Keratinocyte (primary cell): Measurements from ENCODE around the gene C1orf50. TPM values are rescaled to one million over a fixed set of nuclear protein-coding genes. Genes with fewer than 3 reads are reported as not detected.

Source experiments
- DNase-seq: peaks from one replicate; pipeline ENCODE4 v3.0.0-alpha.2; 2011; ENCODE audit warnings: low read depth, missing footprints, low spot score
- FAIRE-seq: peaks from 2 replicates; lab custom pipeline; 2011; peaks lifted over from hg19 to GRCh38; lab: Jason Lieb, UNC
- H2AFZ ChIP-seq: 2 replicates; pipeline ENCODE4 v1.6.0; 2012; ENCODE audit warnings: low read length, control low read depth, inconsistent platforms; ENCODE audit not compliant: control insufficient read depth
- H3K27ac ChIP-seq: 2 replicates; pipeline ENCODE4 v1.5.1; 2011; ENCODE audit warnings: low read length; ENCODE audit not compliant: control insufficient read depth, insufficient read depth
- H3K27me3 ChIP-seq: 3 replicates; pipeline ENCODE4 v1.6.0; 2011; ENCODE audit warnings: low read length; ENCODE audit not compliant: control insufficient read depth, insufficient read depth; ENCODE audit errors: extremely low read depth
- H3K36me3 ChIP-seq, 2 experiments: 2 replicates in 1 of 2; 3 replicates in 1 of 2; pipeline ENCODE4 v1.5.1; 2011; ENCODE audit warnings: low read length in 2 of 2, mild to moderate bottlenecking in 1 of 2; ENCODE audit not compliant: control insufficient read depth in 2 of 2, insufficient read depth in 2 of 2; ENCODE audit errors: extremely low read depth in 1 of 2
- H3K4me1 ChIP-seq: 3 replicates; pipeline ENCODE4 v1.5.1; 2011; ENCODE audit warnings: low read length; ENCODE audit not compliant: control insufficient read depth, insufficient read depth; ENCODE audit errors: extremely low read depth
- H3K4me2 ChIP-seq: 3 replicates; pipeline ENCODE4 v1.6.0; 2011; ENCODE audit warnings: low read depth, low read length; ENCODE audit not compliant: control insufficient read depth, insufficient read depth; ENCODE audit errors: extremely low read depth
- H3K4me3 ChIP-seq, 3 experiments: fragments of 200-600 bp in 1 of 3; sonication (generic) in 1 of 3; 2 replicates in 2 of 3; 3 replicates in 1 of 3; pipeline ENCODE4 v1.5.1; 2011 to 2016; ENCODE audit warnings: low read length in 3 of 3, mild to moderate bottlenecking in 3 of 3, control low read depth in 2 of 3, inconsistent platforms in 1 of 3, low read depth in 1 of 3, mixed read lengths in 1 of 3, mixed run types in 1 of 3, moderate library complexity in 1 of 3; ENCODE audit not compliant: control insufficient read depth in 2 of 3, insufficient read depth in 2 of 3; ENCODE audit errors: extremely low read depth in 1 of 3
- H3K79me2 ChIP-seq: 2 replicates; pipeline ENCODE4 v1.6.0; 2012; ENCODE audit warnings: low read length; ENCODE audit not compliant: control insufficient read depth, insufficient read depth
- H3K9ac ChIP-seq: 3 replicates; pipeline ENCODE4 v1.6.0; 2011; ENCODE audit warnings: low read length; ENCODE audit not compliant: control insufficient read depth, insufficient read depth; ENCODE audit errors: extremely low read depth
- H3K9me1 ChIP-seq: 3 replicates; pipeline ENCODE4 v1.6.0; 2011; ENCODE audit warnings: low read length; ENCODE audit not compliant: control insufficient read depth, insufficient read depth; ENCODE audit errors: extremely low read depth
- H3K9me3 ChIP-seq: 2 replicates; pipeline ENCODE4 v1.5.1; 2012; ENCODE audit warnings: low read depth, low read length; ENCODE audit not compliant: control insufficient read depth
- H4K20me1 ChIP-seq: 3 replicates; pipeline ENCODE4 v1.6.0; 2011; ENCODE audit warnings: low read length; ENCODE audit not compliant: control insufficient read depth, insufficient read depth; ENCODE audit errors: extremely low read depth
- CTCF ChIP-seq, 3 experiments: IDR thresholded peaks in 1 of 3; conservative IDR thresholded peaks in 1 of 3; optimal IDR thresholded peaks in 1 of 3; 2 replicates in 2 of 3; 3 replicates in 1 of 3; pipeline versions ENCODE3 to v1.5.1; 2011; ENCODE audit warnings: low read length in 3 of 3, mild to moderate bottlenecking in 3 of 3, moderate library complexity in 2 of 3, control low read depth in 1 of 3, inconsistent platforms in 1 of 3; ENCODE audit not compliant: insufficient read depth in 2 of 3; ENCODE audit errors: extremely low read depth in 1 of 3
- EZH2 ChIP-seq: IDR thresholded peaks from one replicate; pipeline ENCODE4 v1.6.1; 2012; ENCODE audit warnings: inconsistent platforms, mild to moderate bottlenecking, low read length, moderate library complexity
- dilution Hi-C: fragments of 300-500 bp; cut with MboI; formaldehyde crosslinking; loops from one replicate; pipeline ENCODE4 v1.7.0; 2020; ENCODE audit warnings: low sequenced_read_pairs; ENCODE audit not compliant: extremely low pct_ligation_motif_present
- polyA plus RNA-seq, 5 experiments: library from polyadenylated mRNA; depleted of rRNA in 3 of 5; stranded (reverse) in 3 of 5; stranded (forward) in 1 of 5; unstranded in 1 of 5; fragments of >200 nt; gene quantifications; 1 replicate in 1 of 5; 2 replicates in 3 of 5; 3 replicates in 1 of 5; pipeline versions ENCODE4 v1.2.1 to v1.2.3, GENCODE V29; 2011 to 2012; ENCODE audit warnings: missing spikeins in 2 of 5, low read depth in 1 of 5, low replicate concordance in 1 of 5

The C1orf50 gene
- polyA plus RNA-seq, 1 donor (not counting 4 experiments of a cell fraction or from before 2014, with no cell fraction given) = 9.6 TPM

- peaks cover 26 to 35% of the 10 kb centered on the region in 2 experiments for H3K36me3 ChIP-seq
- DNase-seq = no peak
Observed at GRCh38 chr1:42756956-42757891, 9.8 kb upstream of the C1orf50 start.

DNA sequence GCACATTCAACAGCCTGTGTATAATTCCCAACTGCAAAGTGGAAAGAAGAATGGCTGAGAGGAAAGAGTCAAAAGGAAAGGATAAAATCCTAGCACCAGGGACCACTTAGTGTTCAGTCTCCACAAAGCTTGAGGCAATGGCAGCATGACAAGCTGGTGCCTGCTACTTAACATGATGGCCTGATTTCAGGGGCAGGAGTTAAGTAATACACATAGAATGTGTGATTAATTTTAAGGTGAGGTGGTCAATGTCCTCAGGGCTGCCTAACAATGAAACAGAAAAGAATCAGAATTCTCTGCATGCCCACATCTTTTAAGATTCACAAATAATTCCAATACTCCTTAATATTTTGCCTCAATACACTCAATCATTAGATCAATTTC lies 9.2 kb upstream of the C1orf50 start:
- dilution Hi-C loops = no loop called here
- no peak for DNase-seq

More at GRCh38 chr1:42756956-42757891, 9.8 kb upstream of the C1orf50 start:
- Histone ChIP-seq H3K27ac (no peak overlapping the region), H2AFZ (no peak overlapping the region), H3K9me3 (no peaks in the 10 kb centered on the region), H3K4me1 (peaks cover 10% of the 10 kb centered on the region), H3K4me2 (no peak overlapping the region), H3K9me1 (peaks cover 2% of the 10 kb centered on the region), H3K27me3 (no peaks in the 10 kb centered on the region), H4K20me1 (no peaks in the 10 kb centered on the region), H3K9ac (no peak overlapping the region), H3K79me2 (no peaks in the 10 kb centered on the region), H3K4me3 (no peak overlapping the region)
- TF ChIP-seq CTCF (optimal IDR thresholded peaks at IDR 0.05 in 1 of 3, IDR thresholded peaks at IDR 0.05 in 1 of 3, conservative IDR thresholded peaks at IDR 0.05 in 1 of 3; ENCODE audit: extremely low read depth in 1 of 3, insufficient read depth in 2 of 3, low read length in 3 of 3) (peak; percentile 66 to 76 (median 73)), EZH2 (no peak)
- dilution Hi-C loops = no loop called here
- peak; percentile 92 for FAIRE-seq

More for the DNA sequence above, 9.2 kb upstream of the C1orf50 start:
- Histone ChIP-seq H3K27ac (no peak overlapping the region), H3K27me3 (no peaks in the 10 kb centered on the region), H2AFZ (no peak overlapping the region), H3K4me2 (no peak overlapping the region), H4K20me1 (no peaks in the 10 kb centered on the region), H3K9ac (no peak overlapping the region), H3K9me1 (no peaks in the 10 kb centered on the region), H3K36me3 (peaks cover 24 to 32% of the 10 kb centered on the region in 2 experiments), H3K4me3 (no peak overlapping the region), H3K9me3 (no peaks in the 10 kb centered on the region), H3K79me2 (no peaks in the 10 kb centered on the region), H3K4me1 (peaks cover 10% of the 10 kb centered on the region)
- FAIRE-seq = no peak
- TF ChIP-seq CTCF (optimal IDR thresholded peaks at IDR 0.05 in 1 of 3, IDR thresholded peaks at IDR 0.05 in 1 of 3, conservative IDR thresholded peaks at IDR 0.05 in 1 of 3; ENCODE audit: extremely low read depth in 1 of 3, insufficient read depth in 2 of 3, low read length in 3 of 3) (no peak), EZH2 (no peak)
